HEK293 (cell line): ENCODE data around the gene TNFSF13.

ENCODE experiments used
- ATF2 ChIP-seq: fragments of 450-650 bp; formaldehyde crosslinking; IDR thresholded peaks from 2 replicates; pipeline ENCODE4 v1.5.1; 2016; ENCODE audit warnings: missing biosample characterization, missing genetic modification characterization, low read depth
- BCL11A ChIP-seq: fragments of 450-650 bp; formaldehyde crosslinking; IDR thresholded peaks from 2 replicates; pipeline ENCODE4 v1.5.1; 2016; ENCODE audit warnings: low read depth, missing biosample characterization, missing genetic modification characterization
- GLIS1 ChIP-seq: fragments of 450-650 bp; formaldehyde crosslinking; IDR thresholded peaks from 2 replicates; pipeline ENCODE4 v1.5.1; 2016; ENCODE audit warnings: missing biosample characterization, missing genetic modification characterization
- KLF7 ChIP-seq: fragments of 450-650 bp; formaldehyde crosslinking; IDR thresholded peaks from 2 replicates; pipeline ENCODE4 v1.5.1; 2016; ENCODE audit warnings: missing biosample characterization, missing genetic modification characterization, borderline replicate concordance
- KLF9 ChIP-seq: fragments of 450-650 bp; formaldehyde crosslinking; IDR thresholded peaks from 2 replicates; pipeline ENCODE4 v1.5.1; 2016; ENCODE audit warnings: missing biosample characterization, missing genetic modification characterization, low read depth
- MEIS1 ChIP-seq: sonication (generic); formaldehyde crosslinking; IDR thresholded peaks from 2 replicates; pipeline ENCODE4 v1.8.1; 2022; ENCODE audit warnings: missing genetic modification reagents, mild to moderate bottlenecking, borderline replicate concordance
- ZBTB21 ChIP-seq: fragments of 450-650 bp; formaldehyde crosslinking; IDR thresholded peaks from 2 replicates; pipeline ENCODE4 v1.5.1; 2017; ENCODE audit warnings: missing biosample characterization, missing genetic modification characterization
- ZBTB8A ChIP-seq: fragments of 450-650 bp; formaldehyde crosslinking; IDR thresholded peaks from 2 replicates; pipeline ENCODE4 v1.5.1; 2016; ENCODE audit warnings: missing biosample characterization, missing genetic modification characterization
- ZNF239 ChIP-seq: fragments of 450-650 bp; formaldehyde crosslinking; IDR thresholded peaks from 2 replicates; pipeline ENCODE4 v1.5.1; 2016; ENCODE audit warnings: missing biosample characterization, missing genetic modification characterization
- ZNF248 ChIP-seq: fragments of 450-650 bp; formaldehyde crosslinking; IDR thresholded peaks from 2 replicates; pipeline ENCODE4 v1.5.1; 2017; ENCODE audit warnings: missing biosample characterization, missing genetic modification characterization
- ZNF426 ChIP-seq: fragments of 450-650 bp; formaldehyde crosslinking; IDR thresholded peaks from 2 replicates; pipeline ENCODE4 v1.5.1; 2017; ENCODE audit warnings: missing biosample characterization, missing genetic modification characterization, mild to moderate bottlenecking, inconsistent platforms, moderate library complexity
- ZNF433 ChIP-seq: fragments of 450-650 bp; formaldehyde crosslinking; IDR thresholded peaks from 2 replicates; pipeline ENCODE4 v1.5.1; 2016; ENCODE audit warnings: missing biosample characterization, missing genetic modification characterization, low read depth
- ZNF48 ChIP-seq: fragments of 450-650 bp; formaldehyde crosslinking; IDR thresholded peaks from 2 replicates; pipeline ENCODE4 v1.5.1; 2016; ENCODE audit warnings: missing biosample characterization, missing genetic modification characterization
- ZNF510 ChIP-seq: fragments of 450-650 bp; formaldehyde crosslinking; IDR thresholded peaks from 2 replicates; pipeline ENCODE4 v1.5.1; 2018; ENCODE audit warnings: mild to moderate bottlenecking, missing genetic modification characterization, missing biosample characterization; ENCODE audit not compliant: insufficient replicate concordance
- ZNF514 ChIP-seq: fragments of 450-650 bp; formaldehyde crosslinking; IDR thresholded peaks from 2 replicates; pipeline ENCODE4 v1.5.1; 2016; ENCODE audit warnings: missing biosample characterization, missing genetic modification characterization
- ZNF558 ChIP-seq: fragments of 450-650 bp; formaldehyde crosslinking; IDR thresholded peaks from 2 replicates; pipeline ENCODE4 v1.5.1; 2016; ENCODE audit warnings: missing biosample characterization, missing genetic modification characterization
- ZNF610 ChIP-seq: fragments of 450-650 bp; formaldehyde crosslinking; IDR thresholded peaks from 2 replicates; pipeline ENCODE4 v1.5.1; 2016; ENCODE audit warnings: missing biosample characterization, missing genetic modification characterization, borderline replicate concordance
- ZNF660 ChIP-seq: fragments of 450-650 bp; IDR thresholded peaks from 2 replicates; pipeline ENCODE4 v1.5.1; 2018; ENCODE audit warnings: missing biosample characterization, mild to moderate bottlenecking, missing genetic modification characterization
- ZNF664 ChIP-seq: fragments of 450-650 bp; formaldehyde crosslinking; IDR thresholded peaks from 2 replicates; pipeline ENCODE4 v1.5.1; 2016; ENCODE audit warnings: missing biosample characterization, missing genetic modification characterization
- ZNF670 ChIP-seq: fragments of 450-650 bp; formaldehyde crosslinking; IDR thresholded peaks from 2 replicates; pipeline ENCODE4 v1.5.1; 2016; ENCODE audit warnings: missing biosample characterization, missing genetic modification characterization, low read depth
- TF ChIP-seq, protein P1 (sequence below): fragments of 450-650 bp; formaldehyde crosslinking; IDR thresholded peaks from 2 replicates; pipeline ENCODE4 v1.5.1; 2016; ENCODE audit warnings: missing biosample characterization, missing genetic modification characterization, borderline replicate concordance
- TF ChIP-seq, protein P2 (sequence below): fragments of 450-650 bp; formaldehyde crosslinking; IDR thresholded peaks from 2 replicates; pipeline ENCODE4 v1.5.1; 2016; ENCODE audit warnings: missing biosample characterization, missing genetic modification characterization

Gene TNFSF13

DNA sequence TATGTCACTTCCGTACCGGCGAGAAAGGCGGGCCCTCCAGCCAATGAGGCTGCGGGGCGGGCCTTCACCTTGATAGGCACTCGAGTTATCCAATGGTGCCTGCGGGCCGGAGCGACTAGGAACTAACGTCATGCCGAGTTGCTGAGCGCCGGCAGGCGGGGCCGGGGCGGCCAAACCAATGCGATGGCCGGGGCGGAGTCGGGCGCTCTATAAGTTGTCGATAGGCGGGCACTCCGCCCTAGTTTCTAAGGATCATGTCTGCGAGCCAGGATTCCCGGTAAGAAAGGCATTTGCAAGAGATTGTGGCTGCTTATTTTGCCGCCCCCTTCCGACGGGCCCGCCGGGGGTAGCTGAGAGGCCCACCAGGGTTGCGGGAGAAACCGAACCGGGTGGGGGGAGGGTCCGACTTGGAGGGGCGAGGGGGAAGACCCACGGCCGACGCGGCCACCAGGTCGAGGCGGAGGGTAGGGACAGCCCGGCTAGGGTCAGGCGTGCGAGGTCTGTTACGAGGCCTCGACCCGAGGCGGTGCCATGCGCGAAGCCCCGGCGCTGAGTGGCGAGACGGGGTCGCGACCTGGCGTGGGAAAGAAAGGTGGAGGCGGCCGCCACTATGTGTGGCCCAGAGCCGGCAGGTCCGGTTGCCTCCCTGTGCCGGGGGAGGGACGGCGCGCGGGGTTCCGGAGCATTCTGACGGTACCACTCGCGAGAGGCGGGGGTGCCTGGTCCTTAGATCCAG is 14.2 kb downstream of the TNFSF13 start (continued):
- TF ChIP-seq, protein P1, sequence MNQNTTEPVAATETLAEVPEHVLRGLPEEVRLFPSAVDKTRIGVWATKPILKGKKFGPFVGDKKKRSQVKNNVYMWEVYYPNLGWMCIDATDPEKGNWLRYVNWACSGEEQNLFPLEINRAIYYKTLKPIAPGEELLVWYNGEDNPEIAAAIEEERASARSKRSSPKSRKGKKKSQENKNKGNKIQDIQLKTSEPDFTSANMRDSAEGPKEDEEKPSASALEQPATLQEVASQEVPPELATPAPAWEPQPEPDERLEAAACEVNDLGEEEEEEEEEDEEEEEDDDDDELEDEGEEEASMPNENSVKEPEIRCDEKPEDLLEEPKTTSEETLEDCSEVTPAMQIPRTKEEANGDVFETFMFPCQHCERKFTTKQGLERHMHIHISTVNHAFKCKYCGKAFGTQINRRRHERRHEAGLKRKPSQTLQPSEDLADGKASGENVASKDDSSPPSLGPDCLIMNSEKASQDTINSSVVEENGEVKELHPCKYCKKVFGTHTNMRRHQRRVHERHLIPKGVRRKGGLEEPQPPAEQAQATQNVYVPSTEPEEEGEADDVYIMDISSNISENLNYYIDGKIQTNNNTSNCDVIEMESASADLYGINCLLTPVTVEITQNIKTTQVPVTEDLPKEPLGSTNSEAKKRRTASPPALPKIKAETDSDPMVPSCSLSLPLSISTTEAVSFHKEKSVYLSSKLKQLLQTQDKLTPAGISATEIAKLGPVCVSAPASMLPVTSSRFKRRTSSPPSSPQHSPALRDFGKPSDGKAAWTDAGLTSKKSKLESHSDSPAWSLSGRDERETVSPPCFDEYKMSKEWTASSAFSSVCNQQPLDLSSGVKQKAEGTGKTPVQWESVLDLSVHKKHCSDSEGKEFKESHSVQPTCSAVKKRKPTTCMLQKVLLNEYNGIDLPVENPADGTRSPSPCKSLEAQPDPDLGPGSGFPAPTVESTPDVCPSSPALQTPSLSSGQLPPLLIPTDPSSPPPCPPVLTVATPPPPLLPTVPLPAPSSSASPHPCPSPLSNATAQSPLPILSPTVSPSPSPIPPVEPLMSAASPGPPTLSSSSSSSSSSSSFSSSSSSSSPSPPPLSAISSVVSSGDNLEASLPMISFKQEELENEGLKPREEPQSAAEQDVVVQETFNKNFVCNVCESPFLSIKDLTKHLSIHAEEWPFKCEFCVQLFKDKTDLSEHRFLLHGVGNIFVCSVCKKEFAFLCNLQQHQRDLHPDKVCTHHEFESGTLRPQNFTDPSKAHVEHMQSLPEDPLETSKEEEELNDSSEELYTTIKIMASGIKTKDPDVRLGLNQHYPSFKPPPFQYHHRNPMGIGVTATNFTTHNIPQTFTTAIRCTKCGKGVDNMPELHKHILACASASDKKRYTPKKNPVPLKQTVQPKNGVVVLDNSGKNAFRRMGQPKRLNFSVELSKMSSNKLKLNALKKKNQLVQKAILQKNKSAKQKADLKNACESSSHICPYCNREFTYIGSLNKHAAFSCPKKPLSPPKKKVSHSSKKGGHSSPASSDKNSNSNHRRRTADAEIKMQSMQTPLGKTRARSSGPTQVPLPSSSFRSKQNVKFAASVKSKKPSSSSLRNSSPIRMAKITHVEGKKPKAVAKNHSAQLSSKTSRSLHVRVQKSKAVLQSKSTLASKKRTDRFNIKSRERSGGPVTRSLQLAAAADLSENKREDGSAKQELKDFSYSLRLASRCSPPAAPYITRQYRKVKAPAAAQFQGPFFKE (tag by site-specific recombination) = 0 out of 2 replicates have a peak, but pooled peaks have one; percentile 17
- TF ChIP-seq GLIS1 (no peak), ZNF433 (tag by site-specific recombination) (no peak), ZBTB8A (tag by site-specific recombination) (0 out of 2 replicates have a peak, but pooled peaks have one; percentile 5), ZNF670 (tag by site-specific recombination) (no peak), ZNF558 (no peak), BCL11A (tag by site-specific recombination) (no peak), ZNF514 (tag by site-specific recombination) (no peak), KLF9 (tag by site-specific recombination) (no peak; the same call in 1 of the 2 replicates), ZNF239 (tag by site-specific recombination) (no peak), KLF7 (peak; percentile 60; the same call in 1 of the 2 replicates), ZNF426 (tag by site-specific recombination) (no peak), ZNF510 (tag by site-specific recombination) (no peak), ZNF664 (tag by site-specific recombination) (no peak), ZNF660 (tag by site-specific recombination) (no peak; the same call in 1 of the 2 replicates), MEIS1 (CRISPR knock-in tag) (peak; percentile 38; the same call in 1 of the 2 replicates), ATF2 (tag by site-specific recombination) (no peak), ZBTB21 (tag by site-specific recombination) (peak; percentile 92), ZNF48 (tag by site-specific recombination) (no peak), ZNF610 (0 out of 2 replicates have a peak, but pooled peaks have one; percentile 45), ZNF248 (tag by site-specific recombination) (no peak)
- TF ChIP-seq, protein P2, sequence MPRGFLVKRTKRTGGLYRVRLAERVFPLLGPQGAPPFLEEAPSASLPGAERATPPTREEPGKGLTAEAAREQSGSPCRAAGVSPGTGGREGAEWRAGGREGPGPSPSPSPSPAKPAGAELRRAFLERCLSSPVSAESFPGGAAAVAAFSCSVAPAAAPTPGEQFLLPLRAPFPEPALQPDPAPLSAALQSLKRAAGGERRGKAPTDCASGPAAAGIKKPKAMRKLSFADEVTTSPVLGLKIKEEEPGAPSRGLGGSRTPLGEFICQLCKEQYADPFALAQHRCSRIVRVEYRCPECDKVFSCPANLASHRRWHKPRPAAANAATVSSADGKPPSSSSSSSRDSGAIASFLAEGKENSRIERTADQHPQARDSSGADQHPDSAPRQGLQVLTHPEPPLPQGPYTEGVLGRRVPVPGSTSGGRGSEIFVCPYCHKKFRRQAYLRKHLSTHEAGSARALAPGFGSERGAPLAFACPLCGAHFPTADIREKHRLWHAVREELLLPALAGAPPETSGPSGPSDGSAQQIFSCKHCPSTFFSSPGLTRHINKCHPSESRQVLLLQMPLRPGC (tag by site-specific recombination) = peak; percentile 41; the same call in 1 of the 2 replicates
